ENCODE results near the gene TNRC6B. TPM values are rescaled to one million over a fixed set of nuclear protein-coding genes. Genes with fewer than 3 reads are reported as not detected.

Gene TNRC6B
- total and polyA plus RNA-seq, 2 of the 13 experiments (the other 11 are each of a cell fraction or from before 2014, with no cell fraction given), result 8.9 to 13.2 TPM

- TF ChIP-seq GATA4 (IDR thresholded peaks at IDR 0.05; ENCODE audit: borderline replicate concordance, low read depth), result peak; percentile 86; the same call in 1 of the 2 replicates
- TF ChIP-seq GABPA (IDR thresholded peaks at IDR 0.05; ENCODE audit: low read depth, low read length), result peak; percentile 97
- TF ChIP-seq GABPA (CRISPR knock-in tag; IDR thresholded peaks at IDR 0.05; ENCODE audit: low read depth), result peak; percentile 99
- TF ChIP-seq HINFP (CRISPR knock-in tag; IDR thresholded peaks at IDR 0.05; ENCODE audit: low read depth), result 0 out of 2 replicates have a peak, but pooled peaks have one; percentile 70
- peak; percentile 57; the same call in 1 of the 2 replicates for TF ChIP-seq PCBP1 (IDR thresholded peaks at IDR 0.05; ENCODE audit: borderline replicate concordance, low read depth, low read length)
- peak; percentile 36 to 62; a peak in 2 of 4 replicates for TF ChIP-seq NR2F1 (CRISPR knock-in tag; IDR thresholded peaks at IDR 0.05)
- peak; percentile 74 for TF ChIP-seq ZSCAN25 (CRISPR knock-in tag; IDR thresholded peaks at IDR 0.05)
- TF ChIP-seq ZNF362 (CRISPR knock-in tag; IDR thresholded peaks at IDR 0.05; ENCODE audit: borderline replicate concordance), result no peak
- TF ChIP-seq NFYC (CRISPR knock-in tag; IDR thresholded peaks at IDR 0.05), result peak; percentile 47; the same call in 1 of the 2 replicates
- peak; percentile 90 for TF ChIP-seq ZNF543 (CRISPR knock-in tag; IDR thresholded peaks at IDR 0.05)
- peak in 1 of 2 experiments; percentile 91; a peak in 3 of 4 replicates for TF ChIP-seq HMGXB4 (CRISPR knock-in tag; IDR thresholded peaks at IDR 0.05; ENCODE audit: borderline replicate concordance in 1 of 2, low read depth in 1 of 2)
- TF ChIP-seq ZNF780A (CRISPR knock-in tag; IDR thresholded peaks at IDR 0.05), result no peak; the same call in 1 of the 2 replicates
- TF ChIP-seq HNRNPLL (IDR thresholded peaks at IDR 0.05; ENCODE audit: low read depth, low read length, poor library complexity, severe bottlenecking), result peak; percentile 91
- no peak for TF ChIP-seq ZNF292 (CRISPR knock-in tag; IDR thresholded peaks at IDR 0.05; ENCODE audit: borderline replicate concordance, low read depth)
- TF ChIP-seq ZNF329 (CRISPR knock-in tag; IDR thresholded peaks at IDR 0.05; ENCODE audit: low read depth), result peak; percentile 81
- peak; percentile 96 for TF ChIP-seq ATF5 (CRISPR knock-in tag; IDR thresholded peaks at IDR 0.05; ENCODE audit: low read depth)
- TF ChIP-seq CBX1 (IDR thresholded peaks at IDR 0.05; ENCODE audit: low read depth), result peak; percentile 87
- peak; percentile 79 for TF ChIP-seq THRA (CRISPR knock-in tag; IDR thresholded peaks at IDR 0.05; ENCODE audit: borderline replicate concordance)
- 0 out of 2 replicates have a peak, but pooled peaks have one; percentile 20 for TF ChIP-seq ATF1 (CRISPR knock-in tag; IDR thresholded peaks at IDR 0.05)
- TF ChIP-seq HDAC6 (IDR thresholded peaks at IDR 0.05; ENCODE audit: low read depth, low read length), result no peak
- no peak for TF ChIP-seq ZNF232 (CRISPR knock-in tag; IDR thresholded peaks at IDR 0.05; ENCODE audit: borderline replicate concordance)
Observed at GRCh38 chr22:40346185-40347118, 168.7 kb downstream of the TNRC6B start, which contains the start of gene ADSL (continued).
